Mucosa of descending colon (tissue), 3 donors: ENCODE measurements around the gene IPO11. TPM values are rescaled to one million over a fixed set of nuclear protein-coding genes. Genes with fewer than 3 reads are reported as not detected.
"Not testable (repeated sequence)": the region's sequence is repeated elsewhere in the genome, so short reads cannot be mapped to it uniquely, and the experiment has no call there.

ENCODE experiments used
- ATAC-seq: fragments of 200-7000 bp; cut with Tn5 transposase; one replicate; pipeline ENCODE4 v1.9.1; 2020; ENCODE audit warnings: mild to moderate bottlenecking, moderate library complexity
- DNase-seq, 3 donors: peaks; one replicate each; pipeline ENCODE4 v3.0.0-alpha.2; 2020
- H3K36me3 ChIP-seq: fragments of 200-600 bp; one replicate; pipeline ENCODE4 v1.8.0; 2021; ENCODE audit warnings: low read depth, mild to moderate bottlenecking
- H3K4me1 ChIP-seq: fragments of 200-600 bp; one replicate; pipeline ENCODE4 v1.8.0; 2021; ENCODE audit warnings: low read depth, mild to moderate bottlenecking
- H3K4me3 ChIP-seq: fragments of 200-600 bp; one replicate; pipeline ENCODE4 v1.8.0; 2021; ENCODE audit warnings: mild to moderate bottlenecking
- H3K9me3 ChIP-seq: fragments of 200-600 bp; one replicate; pipeline ENCODE4 v1.8.0; 2021; ENCODE audit warnings: mild to moderate bottlenecking
- CTCF ChIP-seq: fragments of 200-600 bp; IDR thresholded peaks from one replicate; pipeline ENCODE4 v1.8.0; 2022; ENCODE audit warnings: antibody characterized with exemption, mild to moderate bottlenecking
- intact Hi-C, 2 donors: fragments of 100-400 bp; cut with DNase I in 1 of 2; cut with micrococcal nuclease in 1 of 2; formaldehyde crosslinking; loops; one replicate each; pipeline versions ENCODE4 v1.11.0 to v1.11.1; 2022; cut with DNase I, micrococcal nuclease
- total RNA-seq, 3 donors: library from RNA; stranded (reverse); fragmentation: NEBNext Ultra II Directional in 2 of 3; extraction: Animal tissue kit (Norgen Biotek cat#: 25700) in 2 of 3; gene quantifications; one replicate each; pipeline versions ENCODE4 v1.2.1 to v1.2.4, GENCODE V29; 2021 to 2023
- donor health status: DM: no; HTN: no; CAD: no; lungs with moderate emphysema.
- donor health status: DM: no; HTN: no; CAD: no.
- donor health status: DM: no; HTN: yes; CAD: no.

Gene IPO11
- total RNA-seq, 3 donors from 2014 or later, result 17.6 to 21.9 (median 18.5) TPM

GRCh38 chr5:62617943-62618342 is 205.4 kb downstream of the IPO11 start:
- Histone ChIP-seq H3K4me3 (no peak overlapping the region), H3K9me3 (no peaks in the 10 kb centered on the region), H3K36me3 (no peaks in the 10 kb centered on the region), H3K4me1 (no peaks in the 10 kb centered on the region)
- TF ChIP-seq CTCF, result no peak
- DNase-seq (no peak), ATAC-seq (no peak)
- intact Hi-C loops, result no loop called here

GRCh38 chr5:62620761-62621160 is 208.2 kb downstream of the IPO11 start:
- no peak for TF ChIP-seq CTCF
- Histone ChIP-seq H3K36me3 (no peaks in the 10 kb centered on the region), H3K4me3 (no peak overlapping the region), H3K9me3 (no peaks in the 10 kb centered on the region), H3K4me1 (no peaks in the 10 kb centered on the region)
- no peak for ATAC-seq
- DNase-seq, result no peak
- intact Hi-C loops, result no loop called here

GRCh38 chr5:62621280-62621679 is 208.7 kb downstream of the IPO11 start:
- intact Hi-C loops, result no loop called here
- TF ChIP-seq CTCF, result no peak
- ATAC-seq, result no peak

GRCh38 chr5:62623271-62623670 is 210.7 kb downstream of the IPO11 start:
- DNase-seq (no peak), ATAC-seq (no peak)
- Histone ChIP-seq H3K4me1 (no peaks in the 10 kb centered on the region), H3K36me3 (no peaks in the 10 kb centered on the region), H3K4me3 (no peak overlapping the region), H3K9me3 (no peaks in the 10 kb centered on the region)
- intact Hi-C loops, result no loop called here
- no peak for TF ChIP-seq CTCF

More at GRCh38 chr5:62621280-62621679, 208.7 kb downstream of the IPO11 start:
- Histone ChIP-seq H3K36me3 (no peaks in the 10 kb centered on the region), H3K9me3 (no peaks in the 10 kb centered on the region), H3K4me1 (no peaks in the 10 kb centered on the region), H3K4me3 (no peak overlapping the region)
- DNase-seq, result no peak

- H3K4me1 ChIP-seq, ATAC-seq, intact Hi-C loops, H3K36me3 ChIP-seq, H3K4me3 ChIP-seq, DNase-seq, H3K9me3 ChIP-seq: not testable (repeated sequence)
Observed at GRCh38 chr5:62624436-62624835, 211.9 kb downstream of the IPO11 start.

- H3K4me1 ChIP-seq, result no peaks in the 10 kb centered on the region
- no peaks in the 10 kb centered on the region for H3K9me3 ChIP-seq
- H3K4me3 ChIP-seq, result no peak overlapping the region
- intact Hi-C loops, result no loop called here
- ATAC-seq, result no peak
- no peak for TF ChIP-seq CTCF
- DNase-seq, result no peak
- no peaks in the 10 kb centered on the region for H3K36me3 ChIP-seq
Observed at GRCh38 chr5:62626534-62626933, 214.0 kb downstream of the IPO11 start.
